HEK293 (cell line): Measurements from ENCODE around the gene PNPO.

Experiments used
- CTCF ChIA-PET: fragments of 350-600 bp; formaldehyde crosslinking; extraction: SDS; loops from one replicate; lab custom pipeline; 2021; ENCODE audit warnings: antibody characterized with exemption; lab: Yijun Ruan, JAX
- POLR2A ChIA-PET: fragments of 300-600 bp; formaldehyde crosslinking; extraction: SDS; loops from one replicate; lab custom pipeline; 2020; ENCODE audit warnings: antibody characterized with exemption, inconsistent platforms; lab: Yijun Ruan, JAX
- H3K27ac ChIP-seq: fragments of 200-500 bp; sonication (Bioruptor generic); 2 replicates; pipeline ENCODE4 v1.5.1; 2014; ENCODE audit warnings: low read depth, low read length, control low read depth, inconsistent platforms; ENCODE audit errors: extremely low read depth
- H3K36me3 ChIP-seq, 2 experiments: fragments of 200-500 bp in 1 of 2; sonication (Bioruptor generic) in 1 of 2; 1 replicate in 1 of 2; 2 replicates in 1 of 2; pipeline ENCODE4 v1.5.1; 2014 to 2017; ENCODE audit warnings: inconsistent platforms in 2 of 2, low read length in 2 of 2; ENCODE audit not compliant: control insufficient read depth in 2 of 2, insufficient read depth in 1 of 2
- H3K4me1 ChIP-seq: fragments of 200-500 bp; sonication (Bioruptor generic); 2 replicates; pipeline ENCODE4 v1.5.1; 2014; ENCODE audit warnings: mild to moderate bottlenecking, low read length, inconsistent platforms; ENCODE audit not compliant: control insufficient read depth, insufficient read depth
- H3K4me3 ChIP-seq: 2 replicates; pipeline ENCODE4 v1.5.1; 2011; ENCODE audit warnings: low read depth, mild to moderate bottlenecking, control low read depth, low read length, moderate library complexity
- H3K9me3 ChIP-seq: fragments of 200-500 bp; sonication (Bioruptor generic); 2 replicates; pipeline ENCODE4 v1.5.1; 2014; ENCODE audit warnings: low read depth, low read length, inconsistent platforms; ENCODE audit not compliant: control insufficient read depth, insufficient read depth
- BCL6B ChIP-seq: fragments of 450-650 bp; formaldehyde crosslinking; IDR thresholded peaks from 2 replicates; pipeline ENCODE4 v1.5.1; 2017; ENCODE audit warnings: missing biosample characterization, missing genetic modification characterization
- CTCF ChIP-seq: fragments of 450-650 bp; formaldehyde crosslinking; IDR thresholded peaks from 2 replicates; pipeline ENCODE4 v1.5.1; 2016; ENCODE audit warnings: missing biosample characterization, missing genetic modification characterization
- HOXA7 ChIP-seq: sonication (generic); formaldehyde crosslinking; IDR thresholded peaks from 2 replicates; pipeline ENCODE4 v1.8.1; 2022; ENCODE audit warnings: missing genetic modification reagents, borderline replicate concordance
- KLF1 ChIP-seq: fragments of 450-650 bp; formaldehyde crosslinking; IDR thresholded peaks from 2 replicates; pipeline ENCODE4 v1.5.1; 2016; ENCODE audit warnings: missing biosample characterization, missing genetic modification characterization
- SALL2 ChIP-seq: fragments of 450-650 bp; formaldehyde crosslinking; IDR thresholded peaks from 2 replicates; pipeline ENCODE4 v1.5.0; 2017; ENCODE audit warnings: missing biosample characterization, mild to moderate bottlenecking, missing genetic modification characterization, borderline replicate concordance
- ZBTB21 ChIP-seq: fragments of 450-650 bp; formaldehyde crosslinking; IDR thresholded peaks from 2 replicates; pipeline ENCODE4 v1.5.1; 2017; ENCODE audit warnings: missing biosample characterization, missing genetic modification characterization
- ZBTB49 ChIP-seq: fragments of 450-650 bp; formaldehyde crosslinking; IDR thresholded peaks from 2 replicates; pipeline ENCODE4 v1.5.1; 2016; ENCODE audit warnings: missing biosample characterization, missing genetic modification characterization, low read depth
- ZEB2 ChIP-seq: fragments of 450-650 bp; formaldehyde crosslinking; IDR thresholded peaks from 2 replicates; pipeline ENCODE4 v1.5.1; 2016; ENCODE audit warnings: missing biosample characterization, missing genetic modification characterization
- ZNF121 ChIP-seq: fragments of 450-650 bp; formaldehyde crosslinking; IDR thresholded peaks from 2 replicates; pipeline ENCODE4 v1.5.1; 2016; ENCODE audit warnings: missing biosample characterization, missing genetic modification characterization
- ZNF184 ChIP-seq: fragments of 450-650 bp; IDR thresholded peaks from 2 replicates; pipeline ENCODE4 v1.5.1; 2018; ENCODE audit warnings: missing biosample characterization, mild to moderate bottlenecking, missing genetic modification characterization
- ZNF248 ChIP-seq: fragments of 450-650 bp; formaldehyde crosslinking; IDR thresholded peaks from 2 replicates; pipeline ENCODE4 v1.5.1; 2017; ENCODE audit warnings: missing biosample characterization, missing genetic modification characterization
- ZNF292 ChIP-seq: fragments of 450-650 bp; formaldehyde crosslinking; IDR thresholded peaks from 2 replicates; pipeline ENCODE4 v1.5.1; 2016; ENCODE audit warnings: low read depth, missing biosample characterization, missing genetic modification characterization, borderline replicate concordance
- ZNF335 ChIP-seq: fragments of 450-650 bp; formaldehyde crosslinking; conservative IDR thresholded peaks from 2 replicates; pipeline ENCODE4 v1.5.1; 2016; ENCODE audit warnings: missing biosample characterization, missing genetic modification characterization
- ZNF341 ChIP-seq: fragments of 450-650 bp; formaldehyde crosslinking; IDR thresholded peaks from 2 replicates; pipeline ENCODE4; 2016; ENCODE audit warnings: low read depth, missing biosample characterization, missing genetic modification characterization
- ZNF350 ChIP-seq: fragments of 450-650 bp; formaldehyde crosslinking; IDR thresholded peaks from 2 replicates; pipeline ENCODE4 v1.5.0; 2017; ENCODE audit warnings: missing biosample characterization, mild to moderate bottlenecking, missing genetic modification characterization
- ZNF354C ChIP-seq: fragments of 450-650 bp; formaldehyde crosslinking; IDR thresholded peaks from 2 replicates; pipeline ENCODE4 v1.5.1; 2016; ENCODE audit warnings: missing biosample characterization, missing genetic modification characterization, low read depth, borderline replicate concordance
- ZNF366 ChIP-seq: fragments of 450-650 bp; formaldehyde crosslinking; conservative IDR thresholded peaks from 2 replicates; pipeline ENCODE4 v1.5.1; 2016; ENCODE audit warnings: missing biosample characterization, missing genetic modification characterization
- ZNF423 ChIP-seq: fragments of 450-650 bp; formaldehyde crosslinking; IDR thresholded peaks from 2 replicates; pipeline ENCODE4 v1.5.1; 2016; ENCODE audit warnings: missing biosample characterization, missing genetic modification characterization
- ZNF426 ChIP-seq: fragments of 450-650 bp; formaldehyde crosslinking; IDR thresholded peaks from 2 replicates; pipeline ENCODE4 v1.5.1; 2017; ENCODE audit warnings: missing biosample characterization, missing genetic modification characterization, mild to moderate bottlenecking, inconsistent platforms, moderate library complexity
- ZNF48 ChIP-seq: fragments of 450-650 bp; formaldehyde crosslinking; IDR thresholded peaks from 2 replicates; pipeline ENCODE4 v1.5.1; 2016; ENCODE audit warnings: missing biosample characterization, missing genetic modification characterization
- ZNF560 ChIP-seq: fragments of 450-650 bp; formaldehyde crosslinking; IDR thresholded peaks from 2 replicates; pipeline ENCODE4 v1.5.1; 2017; ENCODE audit warnings: missing biosample characterization, missing genetic modification characterization, borderline replicate concordance
- ZNF654 ChIP-seq: fragments of 450-650 bp; formaldehyde crosslinking; IDR thresholded peaks from 2 replicates; pipeline ENCODE4 v1.5.1; 2016; ENCODE audit warnings: low read depth, missing biosample characterization, missing genetic modification characterization
- TF ChIP-seq, protein P1 (sequence below): fragments of 450-650 bp; formaldehyde crosslinking; IDR thresholded peaks from 2 replicates; pipeline ENCODE4 v1.5.1; 2017; ENCODE audit warnings: missing biosample characterization, mild to moderate bottlenecking, missing genetic modification characterization, moderate library complexity

PNPO gene

DNA sequence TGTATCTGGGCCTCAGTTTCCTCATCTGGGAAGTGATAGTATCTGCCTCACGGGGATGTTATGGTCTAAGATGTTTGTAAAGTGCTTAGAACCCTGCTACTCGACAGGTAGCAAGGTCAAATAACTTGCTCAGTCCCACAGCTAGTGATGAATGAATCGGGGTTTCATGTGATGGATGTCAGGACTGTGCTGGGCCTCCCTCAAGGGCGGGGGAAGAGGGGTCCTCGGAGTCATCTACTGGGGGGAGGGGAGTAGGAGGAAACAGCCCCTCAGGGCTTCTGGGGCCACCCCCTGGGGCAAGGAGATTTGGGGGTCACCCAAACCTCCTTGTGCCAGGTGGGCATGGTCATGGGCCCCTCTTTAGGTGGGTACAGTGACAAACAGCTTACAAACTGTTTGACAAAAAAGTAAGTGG, 732 bp downstream of the PNPO start:
- ChIA-PET CTCF (interaction anchor here (0.6 to 22.4 kb wide), 10 partner anchors 9 to 432 kb away, joined by 3 to 592 read pairs (median 6); partner anchors contain the start of genes CDK5RAP3 and SCRN2), POLR2A (interaction anchor here (0.6 to 3.8 kb wide), 11 partner anchors 12 to 166 kb away, joined by 3 to 37 read pairs (median 8); partner anchors contain the start of genes CDK5RAP3, NFE2L1, PRR15L and SNX11)
- Histone ChIP-seq H3K4me1 (no peaks in the 10 kb centered on the region), H3K4me3 (peak overlapping the region; percentile 79), H3K36me3 (peaks cover 0 to 38% of the 10 kb centered on the region in 2 experiments; a peak in 1 of 3 replicates), H3K9me3 (no peaks in the 10 kb centered on the region), H3K27ac (peak overlapping the region; percentile 61; the same call in 1 of the 2 replicates)
- no peak for TF ChIP-seq KLF1 (tag by site-specific recombination)
- peak; percentile 96 for TF ChIP-seq ZNF335 (tag by site-specific recombination)
- TF ChIP-seq ZNF341 (tag by site-specific recombination) = peak; percentile 42; the same call in 1 of the 2 replicates
- no peak for TF ChIP-seq ZBTB49
- TF ChIP-seq ZNF366 (tag by site-specific recombination) = no peak
- no peak for TF ChIP-seq ZNF654 (tag by site-specific recombination)
- TF ChIP-seq ZNF350 (tag by site-specific recombination) = no peak
- no peak for TF ChIP-seq ZNF560
- no peak for TF ChIP-seq ZBTB21 (tag by site-specific recombination)
- no peak for TF ChIP-seq ZNF48 (tag by site-specific recombination)
- no peak for TF ChIP-seq HOXA7 (CRISPR knock-in tag)
- TF ChIP-seq ZNF248 = no peak
- TF ChIP-seq BCL6B (tag by site-specific recombination) = no peak
- no peak for TF ChIP-seq SALL2 (tag by site-specific recombination)
- TF ChIP-seq, protein P1, sequence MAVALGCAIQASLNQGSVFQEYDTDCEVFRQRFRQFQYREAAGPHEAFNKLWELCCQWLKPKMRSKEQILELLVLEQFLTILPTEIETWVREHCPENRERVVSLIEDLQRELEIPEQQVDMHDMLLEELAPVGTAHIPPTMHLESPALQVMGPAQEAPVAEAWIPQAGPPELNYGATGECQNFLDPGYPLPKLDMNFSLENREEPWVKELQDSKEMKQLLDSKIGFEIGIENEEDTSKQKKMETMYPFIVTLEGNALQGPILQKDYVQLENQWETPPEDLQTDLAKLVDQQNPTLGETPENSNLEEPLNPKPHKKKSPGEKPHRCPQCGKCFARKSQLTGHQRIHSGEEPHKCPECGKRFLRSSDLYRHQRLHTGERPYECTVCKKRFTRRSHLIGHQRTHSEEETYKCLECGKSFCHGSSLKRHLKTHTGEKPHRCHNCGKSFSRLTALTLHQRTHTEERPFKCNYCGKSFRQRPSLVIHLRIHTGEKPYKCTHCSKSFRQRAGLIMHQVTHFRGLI (tag by site-specific recombination) = no peak
- TF ChIP-seq ZNF184 (tag by site-specific recombination) = no peak
- TF ChIP-seq ZNF354C = no peak

DNA sequence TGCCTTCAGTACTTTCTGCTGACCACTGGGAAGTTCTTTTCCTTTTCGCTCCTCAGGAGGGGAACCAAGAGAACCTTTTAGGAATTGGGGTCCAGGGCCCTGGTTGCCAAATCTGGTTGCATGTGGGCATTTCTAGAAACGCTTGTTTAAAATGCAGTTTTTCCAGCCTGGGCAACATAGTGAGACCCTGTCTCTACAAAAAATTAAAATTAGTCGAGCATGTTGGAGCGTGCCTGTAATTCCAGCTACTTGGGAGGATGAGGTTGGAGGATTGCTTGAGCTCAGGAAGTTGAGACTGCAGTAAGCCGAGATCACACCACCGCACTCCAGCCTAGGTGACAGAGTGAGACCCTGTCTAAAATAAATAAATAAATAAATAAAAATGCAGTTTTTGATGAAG, 1.2 kb downstream of the PNPO start:
- CTCF ChIA-PET = interaction anchor here (0.6 to 22.4 kb wide), 11 partner anchors 8 to 432 kb away, joined by 3 to 592 read pairs (median 4); partner anchors contain the start of gene CDK5RAP3
- Histone ChIP-seq H3K4me3 (peak overlapping the region; percentile 79), H3K9me3 (no peaks in the 10 kb centered on the region), H3K27ac (no peak overlapping the region), H3K36me3 (peaks cover 0 to 39% of the 10 kb centered on the region in 2 experiments; a peak in 2 of 3 replicates), H3K4me1 (no peaks in the 10 kb centered on the region)
- TF ChIP-seq ZNF292 (tag by site-specific recombination) (no peak), ZNF423 (tag by site-specific recombination) (no peak), ZNF426 (tag by site-specific recombination) (no peak), ZNF121 (peak; percentile 95), ZEB2 (no peak), CTCF (tag by site-specific recombination) (no peak)
- POLR2A ChIA-PET = interaction anchor here (0.7 to 3.8 kb wide), 7 partner anchors 12 to 165 kb away, joined by 6 to 37 read pairs (median 14); partner anchors contain the start of genes CDK5RAP3, NFE2L1, PRR15L and SNX11
